NCI-H1105 treated with DMSO at 0.1 percent for 48 hours (cell line): ENCODE data around the gene UGT1A8.
"Not testable (repeated sequence)": the region's sequence is repeated elsewhere in the genome, so short reads cannot be mapped to it uniquely, and the experiment has no call there.

ENCODE experiments used
- DNase-seq: peaks from one replicate; lab custom pipeline; 2025; lab: John Stamatoyannopoulos, UW

The UGT1A8 gene

GRCh38 chr2:233718552-233718951 is 101.1 kb downstream of the UGT1A8 start, which contains the start of gene UGT1A4:
Gene UGT1A4 (plus strand): TSS chr2:233718736. CDS start chr2:233718821, 85 bp downstream.
- DNase-seq: no peak

- no peak for DNase-seq
These were observed 111.4 kb downstream of the UGT1A8 start, which contains the start of gene UGT1A3 for GRCh38 chr2:233728723-233729301. Gene UGT1A3 (plus strand): TSS chr2:233729042. CDS start chr2:233729127, 85 bp downstream.

- not testable (repeated sequence) for DNase-seq
These were observed 119.6 kb downstream of the UGT1A8 start for GRCh38 chr2:233736868-233737653.

GRCh38 chr2:233740870-233741269 is 123.4 kb downstream of the UGT1A8 start:
- DNase-seq: no peak

- no peak for DNase-seq
These were observed 126.2 kb downstream of the UGT1A8 start for GRCh38 chr2:233743464-233744259.

- DNase-seq: no peak
These were observed 127.8 kb downstream of the UGT1A8 start for GRCh38 chr2:233745073-233745755.

GRCh38 chr2:233745838-233746237 is 128.4 kb downstream of the UGT1A8 start:
- not testable (repeated sequence) for DNase-seq

GRCh38 chr2:233746475-233747282 is 129.2 kb downstream of the UGT1A8 start:
- no peak for DNase-seq

GRCh38 chr2:233747283-233747544 is 129.8 kb downstream of the UGT1A8 start:
- DNase-seq: no peak

- not testable (repeated sequence) for DNase-seq
These were observed 133.3 kb downstream of the UGT1A8 start for GRCh38 chr2:233750689-233751088.

GRCh38 chr2:233751212-233752009 is 134.0 kb downstream of the UGT1A8 start:
- not testable (repeated sequence) for DNase-seq

- DNase-seq: no peak
These were observed 137.6 kb downstream of the UGT1A8 start for GRCh38 chr2:233754872-233755611.

- DNase-seq: no peak
These were observed 139.1 kb downstream of the UGT1A8 start for GRCh38 chr2:233756429-233757081.

- DNase-seq: no peak
These were observed 140.7 kb downstream of the UGT1A8 start for GRCh38 chr2:233758141-233758540.

- no peak for DNase-seq
These were observed 141.4 kb downstream of the UGT1A8 start for GRCh38 chr2:233758849-233759248.

- DNase-seq: no peak
These were observed 142.6 kb downstream of the UGT1A8 start, which contains the start of gene UGT1A1 for GRCh38 chr2:233760043-233760442. Gene UGT1A1 (plus strand): TSS chr2:233760270. CDS start chr2:233760288, 18 bp downstream.

- no peak for DNase-seq
These were observed 143.8 kb downstream of the UGT1A8 start for GRCh38 chr2:233761040-233761769.

GRCh38 chr2:233764264-233764663 is 146.8 kb downstream of the UGT1A8 start:
- no peak for DNase-seq
